Endothelial cell of umbilical vein (primary cell): Measurements from ENCODE around the gene TGFBR3. TPM values are rescaled to one million over a fixed set of nuclear protein-coding genes. Genes with fewer than 3 reads are reported as not detected.

Experiments used
- BruUV-seq: library from RNA; stranded (reverse); fragments of 400-500 nt; replicated peaks from 2 replicates; lab custom pipeline; 2021; lab: Mats Ljungman, UMichigan
- CTCF ChIA-PET: fragments of 300-600, 350-600 bp; sonication (Branson Sonifier 250); formaldehyde crosslinking; loops from one replicate; lab custom pipeline; 2021; ENCODE audit warnings: antibody characterized with exemption, inconsistent platforms; lab: Charles Lee
- POLR2A ChIA-PET: fragments of 300-600, 350-600 bp; sonication (Branson Sonifier 250); formaldehyde crosslinking; loops from one replicate; lab custom pipeline; 2021; ENCODE audit warnings: antibody characterized with exemption, inconsistent platforms; lab: Charles Lee
- DNase-seq: peaks from one replicate; pipeline ENCODE4 v3.0.0-alpha.2; 2011; ENCODE audit warnings: low read depth, low spot score
- FAIRE-seq: peaks from 2 replicates; lab custom pipeline; 2011; peaks lifted over from hg19 to GRCh38; lab: Jason Lieb, UNC
- H2AFZ ChIP-seq: 2 replicates; pipeline ENCODE4 v1.6.0; 2012; ENCODE audit warnings: low read depth, low read length, control low read depth, inconsistent platforms
- H3K27ac ChIP-seq: 2 replicates; pipeline ENCODE4 v1.5.1; 2011; ENCODE audit warnings: low read depth, mild to moderate bottlenecking, control low read depth, low read length, moderate library complexity; ENCODE audit not compliant: insufficient read depth
- H3K27me3 ChIP-seq, 2 experiments: 2 replicates each; pipeline versions ENCODE4 v1.6.0 to v1.6.1; 2011; ENCODE audit warnings: low read length in 2 of 2, mixed read lengths in 1 of 2; ENCODE audit not compliant: control insufficient read depth in 2 of 2, insufficient read depth in 2 of 2
- H3K36me3 ChIP-seq, 2 experiments: 2 replicates in 1 of 2; 3 replicates in 1 of 2; pipeline ENCODE4 v1.5.1; 2011; ENCODE audit warnings: low read length in 2 of 2, mild to moderate bottlenecking in 1 of 2, moderate library complexity in 1 of 2; ENCODE audit not compliant: control insufficient read depth in 2 of 2, insufficient read depth in 2 of 2; ENCODE audit errors: extremely low read depth in 1 of 2
- H3K4me1 ChIP-seq: 3 replicates; pipeline ENCODE4 v1.5.1; 2011; ENCODE audit warnings: mild to moderate bottlenecking, low read length; ENCODE audit not compliant: control insufficient read depth, insufficient read depth; ENCODE audit errors: extremely low read depth
- H3K4me2 ChIP-seq: 2 replicates; pipeline ENCODE4 v1.6.1; 2011; ENCODE audit warnings: low read length, control low read depth, mixed read lengths; ENCODE audit not compliant: insufficient read depth
- H3K4me3 ChIP-seq, 3 experiments: fragments of 200-600 bp in 1 of 3; sonication (generic), shearing (Covaris generic) in 1 of 3; replicated peaks in 1 of 3; 2 replicates each; pipeline ENCODE4 v1.5.1; 2011 to 2016; ENCODE audit warnings: control low read depth in 3 of 3, low read length in 3 of 3, mild to moderate bottlenecking in 2 of 3, inconsistent platforms in 1 of 3, low read depth in 1 of 3, moderate library complexity in 1 of 3; ENCODE audit not compliant: insufficient read depth in 1 of 3
- H3K79me2 ChIP-seq: 2 replicates; pipeline ENCODE4 v1.6.0; 2012; ENCODE audit warnings: low read length, inconsistent platforms; ENCODE audit not compliant: control insufficient read depth, insufficient read depth
- H3K9ac ChIP-seq: replicated peaks from 2 replicates; pipeline ENCODE3; 2011; ENCODE audit warnings: low read length, control low read depth; ENCODE audit not compliant: insufficient read depth; ENCODE audit errors: extremely low read depth
- H3K9me1 ChIP-seq: replicated peaks from 3 replicates; pipeline ENCODE4 v1.6.0; 2011; ENCODE audit warnings: mild to moderate bottlenecking, low read length; ENCODE audit not compliant: control insufficient read depth, insufficient read depth; ENCODE audit errors: extremely low read depth
- H3K9me3 ChIP-seq: replicated peaks from 2 replicates; pipeline ENCODE4 v1.5.1; 2012; ENCODE audit warnings: low read length, inconsistent platforms; ENCODE audit not compliant: control insufficient read depth, insufficient read depth
- H4K20me1 ChIP-seq: replicated peaks from 2 replicates; pipeline ENCODE3; 2011; ENCODE audit warnings: mild to moderate bottlenecking, low read length; ENCODE audit not compliant: control insufficient read depth, insufficient read depth; ENCODE audit errors: extremely low read depth
- GATA2 ChIP-seq: IDR thresholded peaks from 2 replicates; pipeline ENCODE4 v1.7.0; 2011; ENCODE audit warnings: low read depth, mild to moderate bottlenecking, moderate library complexity, mixed read lengths, low read length; ENCODE audit not compliant: insufficient read length, insufficient read depth
- JUN ChIP-seq: IDR thresholded peaks from 2 replicates; pipeline ENCODE4 v1.6.1; 2011; ENCODE audit warnings: borderline replicate concordance, low read depth; ENCODE audit not compliant: insufficient read length, insufficient read depth
- MYC ChIP-seq: IDR thresholded peaks from one replicate; pipeline ENCODE4 v1.6.1; 2011; ENCODE audit warnings: mild to moderate bottlenecking, low read depth, low read length
- POLR2A ChIP-seq: IDR thresholded peaks from 2 replicates; pipeline ENCODE4 v1.6.1; 2012; ENCODE audit warnings: low read depth, mild to moderate bottlenecking, control low read depth, low read length
- POLR2AphosphoS5 ChIP-seq: IDR thresholded peaks from 2 replicates; pipeline ENCODE4 v1.6.1; 2012; ENCODE audit warnings: low read depth, mild to moderate bottlenecking, control low read depth, low read length, moderate library complexity; ENCODE audit not compliant: insufficient read depth
- dilution Hi-C: fragments of 300-500 bp; cut with MboI; formaldehyde crosslinking; loops from one replicate; pipeline ENCODE4 v1.15.0; 2019; ENCODE audit warnings: low sequenced_read_pairs; ENCODE audit not compliant: extremely low pct_ligation_motif_present
- intact Hi-C: fragments of 100-400 bp; cut with micrococcal nuclease; formaldehyde crosslinking; loops from one replicate; pipeline ENCODE4 v1.10.0; 2022
- polyA plus RNA-seq, 4 experiments: library from polyadenylated mRNA; depleted of rRNA in 3 of 4; stranded (reverse) in 3 of 4; unstranded in 1 of 4; fragments of >200 nt; gene quantifications; 2 replicates each; pipeline versions ENCODE4 v1.2.1 to v1.2.3, GENCODE V29; 2011 to 2012; ENCODE audit warnings: missing spikeins in 1 of 4
- total RNA-seq: library from RNA; stranded (reverse); gene quantifications from 2 replicates; pipeline ENCODE4 v1.2.3, GENCODE V29; 2021
- TF ChIP-seq, protein P1 (sequence below), 2 donors: IDR thresholded peaks; 1 replicate in 1 of 2; 2 replicates in 1 of 2; pipeline ENCODE4 v1.5.1; 2011; ENCODE audit warnings: low read length in 2 of 2, mild to moderate bottlenecking in 2 of 2, moderate library complexity in 2 of 2, control low read depth in 1 of 2, inconsistent platforms in 1 of 2, low read depth in 1 of 2; ENCODE audit not compliant: insufficient read depth in 1 of 2; ENCODE audit errors: extremely low read depth in 1 of 2
- TF ChIP-seq, protein P2 (sequence below): IDR thresholded peaks from 2 replicates; pipeline ENCODE4 v1.6.1; 2011; ENCODE audit not compliant: insufficient read depth, insufficient read length

Gene TGFBR3
- total and polyA plus RNA-seq, 2 donors (not counting 3 experiments of a cell fraction or from before 2014, with no cell fraction given) = 8.0 to 13.4 TPM

GRCh38 chr1:91735266-91735845, 150.6 kb downstream of the TGFBR3 start:
- FAIRE-seq = no peak
- BruUV-seq = no TSS peak

GRCh38 chr1:91734761-91735160, 151.2 kb downstream of the TGFBR3 start:
- no peak overlapping the region for H3K4me2 ChIP-seq
- H4K20me1 ChIP-seq = no peaks in the 10 kb centered on the region
- TF ChIP-seq, protein P1, sequence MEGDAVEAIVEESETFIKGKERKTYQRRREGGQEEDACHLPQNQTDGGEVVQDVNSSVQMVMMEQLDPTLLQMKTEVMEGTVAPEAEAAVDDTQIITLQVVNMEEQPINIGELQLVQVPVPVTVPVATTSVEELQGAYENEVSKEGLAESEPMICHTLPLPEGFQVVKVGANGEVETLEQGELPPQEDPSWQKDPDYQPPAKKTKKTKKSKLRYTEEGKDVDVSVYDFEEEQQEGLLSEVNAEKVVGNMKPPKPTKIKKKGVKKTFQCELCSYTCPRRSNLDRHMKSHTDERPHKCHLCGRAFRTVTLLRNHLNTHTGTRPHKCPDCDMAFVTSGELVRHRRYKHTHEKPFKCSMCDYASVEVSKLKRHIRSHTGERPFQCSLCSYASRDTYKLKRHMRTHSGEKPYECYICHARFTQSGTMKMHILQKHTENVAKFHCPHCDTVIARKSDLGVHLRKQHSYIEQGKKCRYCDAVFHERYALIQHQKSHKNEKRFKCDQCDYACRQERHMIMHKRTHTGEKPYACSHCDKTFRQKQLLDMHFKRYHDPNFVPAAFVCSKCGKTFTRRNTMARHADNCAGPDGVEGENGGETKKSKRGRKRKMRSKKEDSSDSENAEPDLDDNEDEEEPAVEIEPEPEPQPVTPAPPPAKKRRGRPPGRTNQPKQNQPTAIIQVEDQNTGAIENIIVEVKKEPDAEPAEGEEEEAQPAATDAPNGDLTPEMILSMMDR (IDR thresholded peaks at IDR 0.05; ENCODE audit: extremely low read depth in 1 of 2, insufficient read depth in 1 of 2, low read depth in 1 of 2, low read length in 2 of 2) = no peak
- TF ChIP-seq POLR2A (no peak), MYC (no peak), JUN (no peak), GATA2 (no peak), POLR2AphosphoS5 (no peak)
- TF ChIP-seq, protein P2, sequence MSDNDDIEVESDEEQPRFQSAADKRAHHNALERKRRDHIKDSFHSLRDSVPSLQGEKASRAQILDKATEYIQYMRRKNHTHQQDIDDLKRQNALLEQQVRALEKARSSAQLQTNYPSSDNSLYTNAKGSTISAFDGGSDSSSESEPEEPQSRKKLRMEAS = no peak
- intact Hi-C loops = loop anchor here (5.0 kb wide), 1 partner anchor 148 kb away; no protein-coding TSS in a partner anchor
- no peaks in the 10 kb centered on the region for H3K9me1 ChIP-seq
- peaks cover 13% of the 10 kb centered on the region for H3K4me1 ChIP-seq
- no peak overlapping the region for H3K27ac ChIP-seq
- peaks cover 0 to 6% of the 10 kb centered on the region in 2 experiments for H3K36me3 ChIP-seq
- no peak overlapping the region for H3K4me3 ChIP-seq
- H3K79me2 ChIP-seq = no peaks in the 10 kb centered on the region
- ChIA-PET POLR2A (no interaction called here), CTCF (no interaction called here)
- no peak for DNase-seq
- H3K9me3 ChIP-seq = no peaks in the 10 kb centered on the region
- H2AFZ ChIP-seq = no peak overlapping the region
- FAIRE-seq = no peak
- dilution Hi-C loops = no loop called here
- H3K9ac ChIP-seq = no peak overlapping the region
- no TSS peak for BruUV-seq
- no peaks in the 10 kb centered on the region for H3K27me3 ChIP-seq

More at GRCh38 chr1:91735266-91735845, 150.6 kb downstream of the TGFBR3 start:
- Histone ChIP-seq H3K27ac (no peak overlapping the region), H3K4me3 (no peak overlapping the region), H3K9me3 (no peaks in the 10 kb centered on the region), H2AFZ (no peak overlapping the region), H3K4me1 (peaks cover 13% of the 10 kb centered on the region), H3K4me2 (no peak overlapping the region), H3K9me1 (no peaks in the 10 kb centered on the region), H3K36me3 (peaks cover 0 to 6% of the 10 kb centered on the region in 2 experiments), H3K9ac (no peak overlapping the region), H3K79me2 (no peaks in the 10 kb centered on the region), H4K20me1 (no peaks in the 10 kb centered on the region), H3K27me3 (no peaks in the 10 kb centered on the region)
- POLR2A ChIA-PET = no interaction called here
- dilution Hi-C loops = no loop called here
- TF ChIP-seq, protein P1 (IDR thresholded peaks at IDR 0.05; ENCODE audit: extremely low read depth in 1 of 2, insufficient read depth in 1 of 2, low read depth in 1 of 2, low read length in 2 of 2) = no peak
- TF ChIP-seq, protein P2 = no peak
- TF ChIP-seq MYC = no peak
- intact Hi-C loops = loop anchor here (5.0 kb wide), 1 partner anchor 147 kb away; no protein-coding TSS in a partner anchor
- CTCF ChIA-PET = no interaction called here
- no peak for DNase-seq
